Measurements from ENCODE around the gene PCP4.

Gene PCP4

DNA sequence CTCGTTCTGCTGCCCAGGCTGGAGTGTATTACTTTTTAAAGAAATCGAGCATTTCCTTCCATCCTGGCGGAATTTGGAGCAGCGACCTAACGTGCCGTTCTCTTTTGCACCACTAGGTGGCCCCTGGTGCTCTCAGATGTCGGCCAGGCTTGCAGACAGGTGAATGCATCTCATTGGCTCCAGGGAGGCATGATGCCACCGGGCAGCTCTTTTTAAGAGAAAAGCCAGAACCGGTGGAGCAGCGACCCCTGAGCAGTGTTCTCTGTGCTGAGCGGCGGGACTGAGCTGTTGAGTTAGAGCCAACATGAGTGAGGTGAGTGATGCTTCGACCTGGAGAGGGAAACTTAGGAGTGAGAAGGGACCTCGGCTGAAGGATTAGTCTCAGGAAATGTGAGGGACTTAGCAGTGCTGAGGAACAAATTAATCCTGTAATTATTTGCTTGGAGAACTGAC lies at the start of gene PCP4:
Gene PCP4 (plus strand): TSS at position 241 of the 453 bp plus-strand sequence. CDS start 64 bp downstream, at position 305.
- peak; percentile 40 for DNase-seq

DNA sequence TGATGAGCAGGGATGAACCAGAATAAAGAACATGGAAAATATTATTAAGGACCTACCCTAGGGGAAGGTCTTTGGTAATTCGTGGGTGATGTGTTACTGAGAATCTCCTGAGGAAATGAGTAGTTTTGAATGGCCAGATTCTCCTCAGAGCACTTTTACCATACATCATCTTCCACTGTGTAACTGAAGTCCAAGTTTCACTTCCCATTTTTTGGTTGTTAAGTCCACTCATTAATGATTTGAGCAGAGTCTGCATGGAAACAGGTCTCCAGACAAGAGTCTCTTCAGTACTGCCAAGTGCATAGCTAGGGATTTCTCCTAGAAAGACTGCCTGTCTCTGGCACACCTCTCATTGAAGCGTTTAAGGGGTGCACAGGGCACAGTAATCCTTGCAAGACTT lies 48.7 kb upstream of the PCP4 start:
- DNase-seq, result no peak

DNA sequence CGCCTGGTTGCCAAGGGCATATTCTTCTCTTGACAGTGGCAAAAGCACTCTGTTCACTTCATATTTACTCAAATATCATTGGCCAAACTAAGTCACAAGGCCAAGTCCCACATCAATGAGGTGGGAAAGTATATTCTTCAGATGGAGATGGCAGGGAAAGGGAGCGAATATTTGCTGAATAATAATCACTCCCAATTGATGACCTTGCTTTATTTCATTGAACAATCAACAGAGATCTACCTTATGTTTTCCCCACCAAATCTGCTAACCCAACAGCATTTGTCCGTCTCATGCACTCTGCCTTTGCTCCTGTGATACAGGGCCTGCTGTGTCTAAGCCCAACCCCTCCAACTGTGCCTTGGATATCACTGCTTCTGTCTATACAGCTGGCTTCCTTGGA lies 45.2 kb upstream of the PCP4 start:
- DNase-seq, result no peak

DNA sequence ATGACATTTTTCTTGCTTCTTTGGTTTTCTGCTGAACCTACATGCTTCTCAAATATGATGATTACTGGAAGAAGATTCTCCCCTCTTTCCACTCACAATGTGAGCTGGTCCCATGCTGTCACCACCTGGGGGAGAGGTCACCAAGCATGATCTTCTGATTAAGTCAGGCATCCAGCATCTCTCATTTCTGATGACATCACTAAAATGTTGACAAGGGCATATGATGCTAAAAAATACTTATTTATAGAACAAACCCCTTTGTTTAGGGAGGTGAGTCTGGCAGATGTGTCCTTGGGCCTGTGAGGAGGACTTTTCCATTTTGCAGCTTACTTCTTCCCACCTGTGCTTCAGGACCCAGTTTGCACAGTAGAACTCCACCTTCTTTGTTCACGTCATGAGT lies 42.0 kb upstream of the PCP4 start:
- no peak for DNase-seq

DNA sequence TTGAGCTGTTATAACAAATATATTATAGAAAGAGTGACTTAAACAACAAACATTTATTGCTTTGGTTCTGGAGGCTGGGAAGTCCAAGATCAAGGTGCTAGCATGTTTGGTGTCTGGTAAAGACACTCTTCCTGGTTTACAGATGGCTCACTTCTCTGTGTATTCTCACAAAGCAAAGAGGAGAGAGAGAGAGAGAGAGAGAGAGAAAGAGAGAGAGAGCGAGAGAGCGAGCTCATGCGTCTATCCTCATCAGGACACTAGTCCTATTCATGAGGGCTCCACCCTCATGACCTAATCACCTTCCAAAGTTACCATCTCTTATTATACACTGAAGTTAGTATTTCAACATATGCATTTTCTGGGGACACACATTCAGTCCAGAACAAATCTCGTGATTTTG lies 32.7 kb upstream of the PCP4 start:
- no peak for DNase-seq

DNA sequence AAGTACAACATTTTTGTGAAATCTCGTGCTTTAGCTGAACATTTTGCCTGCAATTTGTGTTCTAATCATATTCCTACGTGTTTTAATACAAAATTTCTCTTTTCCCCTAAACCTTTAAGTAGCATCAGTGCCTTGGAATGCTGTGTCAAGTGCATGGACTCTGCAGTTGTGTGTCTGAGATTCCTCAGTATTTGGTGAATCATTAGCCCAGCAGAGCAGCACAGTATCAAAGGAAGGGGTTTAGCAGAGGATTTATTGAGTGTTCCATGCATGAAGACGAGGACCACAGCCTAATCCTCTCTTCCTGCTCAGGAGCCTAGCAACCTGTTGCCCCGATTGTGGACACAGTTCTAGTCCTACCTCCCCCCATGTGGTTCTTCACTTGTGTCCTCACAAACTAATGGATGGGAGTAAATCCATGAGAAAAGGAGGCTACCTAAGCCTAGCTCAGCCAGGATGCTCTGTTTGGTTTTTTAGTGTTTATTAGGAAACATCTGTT lies 29.3 kb upstream of the PCP4 start:
- DNase-seq, result no peak

DNA sequence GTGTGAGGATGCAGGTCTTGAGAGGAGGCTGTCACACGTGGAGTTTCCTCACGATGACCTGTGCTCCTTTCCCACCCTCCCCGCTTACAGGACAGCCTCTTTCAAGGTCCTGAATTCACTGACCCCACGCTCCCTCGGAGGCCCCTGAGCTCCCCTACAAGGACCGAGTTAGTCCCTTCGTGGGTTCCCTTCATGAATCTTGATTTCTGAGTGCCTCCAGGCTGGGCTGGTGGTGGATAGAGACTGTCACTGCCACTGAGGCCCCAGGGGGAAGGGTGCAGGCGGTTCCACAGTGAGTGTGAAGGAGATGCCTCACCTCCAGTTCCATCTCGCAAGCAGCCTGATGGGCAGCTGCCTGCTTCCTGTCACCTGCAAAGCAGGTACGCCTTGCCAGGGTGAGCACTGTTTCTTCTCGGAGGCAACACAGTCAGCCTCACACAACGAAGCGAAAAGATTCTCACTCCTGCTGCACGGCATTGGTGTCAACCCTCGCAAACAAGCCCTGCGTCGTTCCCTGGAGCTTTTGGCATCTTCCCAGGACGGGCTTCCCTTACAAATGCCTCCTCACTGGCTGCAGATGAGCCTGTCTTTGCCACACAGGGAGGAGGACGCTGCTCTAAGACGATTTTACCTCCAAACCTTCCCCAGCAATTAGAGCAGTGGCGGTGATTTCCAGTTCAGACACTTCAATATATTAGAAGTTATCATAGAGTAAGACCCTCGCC lies 26.7 kb upstream of the PCP4 start:
- no peak for DNase-seq

DNA sequence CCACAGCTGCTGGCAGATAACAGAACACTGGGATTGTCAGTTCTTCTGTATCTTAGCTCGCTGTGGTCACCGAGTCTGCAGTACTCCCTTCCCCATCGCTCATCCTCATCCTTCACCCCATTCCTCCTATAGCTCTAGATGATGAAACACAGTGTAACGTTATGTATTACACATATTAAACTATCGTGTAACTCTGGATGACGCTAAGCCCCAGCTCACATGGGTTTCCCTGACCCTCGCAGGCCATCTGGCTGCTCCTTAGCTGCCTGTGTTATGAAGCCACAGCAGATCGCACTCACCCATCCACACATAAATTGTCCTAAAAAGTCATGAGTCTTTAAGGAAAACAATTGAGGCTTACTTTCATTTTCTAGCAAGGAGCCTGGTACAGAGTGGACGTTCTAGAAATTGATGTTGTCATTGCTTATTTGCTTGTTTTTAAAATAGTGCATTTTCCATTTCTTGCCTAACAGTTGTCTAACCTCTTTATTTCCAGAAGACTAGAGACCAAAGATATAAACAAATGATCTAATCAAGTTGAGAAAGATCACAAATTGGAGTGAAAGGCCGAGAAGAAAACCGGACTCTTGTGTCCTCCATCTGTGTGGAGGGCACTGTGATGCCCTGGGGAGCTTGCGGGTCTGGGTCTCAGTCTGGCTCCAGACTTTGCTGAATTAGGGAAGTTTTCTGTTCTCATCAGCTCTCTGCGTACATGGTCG lies 24.3 kb upstream of the PCP4 start:
- DNase-seq, result no peak

DNA sequence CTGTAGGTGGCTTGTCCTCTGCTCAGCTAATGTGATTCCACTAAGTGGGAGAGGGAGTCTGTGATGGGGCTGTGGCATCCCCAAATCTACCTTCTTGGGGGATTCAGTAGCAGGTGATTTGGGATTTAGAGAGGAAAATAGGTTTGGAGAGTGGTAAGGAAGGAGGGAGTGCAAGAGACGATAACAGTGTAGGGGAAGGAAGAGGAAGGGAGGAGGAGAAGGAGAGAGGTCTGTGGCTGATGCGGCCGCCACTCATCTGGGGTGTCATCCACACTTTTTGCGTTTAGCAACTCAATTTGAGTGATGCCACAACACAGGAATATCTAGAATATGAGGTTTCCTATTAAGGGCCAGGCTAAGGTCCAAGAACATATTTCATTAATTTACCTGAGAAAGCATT lies 23.8 kb upstream of the PCP4 start:
- no peak for DNase-seq

DNA sequence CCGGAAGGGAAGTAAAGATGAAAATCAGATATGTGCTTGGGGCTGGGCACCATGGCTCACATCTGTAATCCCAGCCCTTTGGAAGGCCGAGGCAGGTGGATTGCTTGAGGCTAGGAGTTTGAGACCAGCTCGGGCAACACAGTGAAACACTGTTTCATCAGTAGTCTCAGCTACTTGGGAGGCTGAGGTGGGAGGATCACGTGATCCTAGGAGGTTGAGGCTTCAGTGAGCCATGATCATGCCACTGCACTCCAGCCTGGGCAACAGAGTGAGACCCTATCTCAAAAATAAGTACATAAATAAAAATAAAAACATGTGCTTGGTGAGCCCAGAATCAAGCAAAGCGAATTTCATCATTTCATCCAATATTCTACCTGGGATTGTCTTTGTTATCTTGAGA lies 23.3 kb upstream of the PCP4 start:
- DNase-seq, result no peak

DNA sequence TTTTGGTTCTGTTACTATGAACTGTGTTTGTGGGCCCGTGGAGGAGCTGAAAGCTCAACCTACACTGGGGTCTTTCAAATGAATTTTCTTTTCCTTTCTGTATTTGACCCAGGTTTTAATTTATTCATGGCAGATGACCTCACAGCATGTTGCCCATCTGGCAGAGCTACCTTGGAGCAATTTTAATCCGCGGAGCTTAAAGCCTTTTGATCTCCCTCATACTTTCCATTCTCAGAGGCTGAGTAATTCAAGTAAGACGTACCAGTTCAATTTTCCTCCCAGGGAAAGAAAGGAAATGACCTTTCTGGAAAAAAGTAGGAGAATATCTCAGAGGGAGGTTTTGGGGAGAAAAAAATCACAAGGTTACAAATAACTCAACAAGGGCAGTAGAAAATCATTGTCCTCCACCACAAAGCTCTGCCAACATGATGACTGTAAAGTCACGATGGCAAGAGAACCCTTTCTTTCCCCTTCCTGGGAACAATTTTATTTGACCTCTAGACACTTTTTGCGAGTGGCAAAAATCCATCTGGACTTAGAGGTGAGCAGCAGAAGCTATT lies 21.6 kb upstream of the PCP4 start:
- no peak for DNase-seq

DNA sequence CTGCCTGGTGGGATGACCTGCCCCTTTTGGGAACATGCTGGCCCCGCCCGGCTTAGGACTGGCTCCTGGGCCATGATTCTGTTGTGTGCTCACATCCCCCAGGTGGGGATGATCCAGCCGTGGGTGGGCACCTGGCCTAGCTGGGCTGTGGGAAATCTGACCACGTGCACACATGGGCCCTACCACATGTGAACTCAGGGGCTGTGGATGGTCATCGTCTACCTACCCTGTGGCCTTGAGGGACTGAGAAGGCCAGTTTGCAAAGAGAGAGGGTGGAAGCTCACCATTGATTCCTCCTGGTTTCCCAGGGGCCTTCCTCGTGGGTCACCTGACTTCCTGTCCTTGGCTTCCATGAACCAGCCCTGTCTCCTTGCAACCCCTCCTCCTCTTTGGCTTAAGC lies 19.4 kb upstream of the PCP4 start:
- DNase-seq, result no peak

DNA sequence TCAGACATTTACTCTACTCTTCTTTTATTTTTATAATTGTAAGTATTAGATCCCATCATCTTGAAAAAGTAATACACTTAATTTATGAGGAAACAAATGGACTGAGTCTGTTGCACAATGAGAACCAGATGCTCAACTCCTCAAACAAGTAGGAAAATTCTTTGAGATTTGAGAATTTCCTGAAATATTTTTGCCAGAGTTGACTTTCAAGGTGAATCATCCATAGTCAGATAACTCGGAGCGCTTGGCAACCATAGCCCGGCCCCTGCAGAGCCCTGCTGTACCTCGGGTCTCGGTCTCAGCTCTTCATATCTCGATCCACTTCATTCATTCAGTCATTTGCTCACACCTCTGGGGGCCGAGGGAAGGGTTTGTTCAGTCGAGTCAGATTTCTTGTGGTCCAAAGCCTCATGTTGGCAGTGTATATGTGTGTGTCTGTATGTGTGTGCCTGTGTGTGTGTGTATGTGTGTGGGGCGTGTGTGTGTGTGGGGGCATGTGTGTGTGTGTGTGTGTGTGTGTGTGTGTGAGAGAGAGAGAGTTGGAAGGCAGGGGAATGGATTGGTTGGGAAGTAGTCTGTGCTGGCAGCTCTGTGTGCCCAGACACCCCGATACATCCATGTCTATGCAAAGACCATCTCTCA lies 18.1 kb upstream of the PCP4 start:
- DNase-seq, result no peak

DNA sequence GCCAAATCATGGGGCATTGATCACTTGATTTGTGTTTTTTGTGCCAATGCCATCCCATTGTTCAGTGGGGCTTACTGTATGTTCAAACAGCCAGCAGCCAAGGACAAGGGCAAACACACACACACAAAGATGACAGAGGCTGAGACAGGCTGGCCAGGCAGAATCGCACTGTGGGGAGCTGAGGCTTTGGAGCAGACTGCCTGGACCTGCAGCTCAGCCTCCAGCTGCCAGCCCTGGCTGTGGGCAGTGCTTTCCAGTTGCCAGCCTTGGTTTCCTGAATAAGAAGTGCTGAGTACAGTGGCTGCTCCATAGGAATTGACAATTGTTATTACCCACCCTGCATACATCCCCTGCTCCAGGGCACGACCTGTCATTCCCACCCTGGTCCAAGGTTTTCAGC lies 16.9 kb upstream of the PCP4 start:
- DNase-seq, result no peak

DNA sequence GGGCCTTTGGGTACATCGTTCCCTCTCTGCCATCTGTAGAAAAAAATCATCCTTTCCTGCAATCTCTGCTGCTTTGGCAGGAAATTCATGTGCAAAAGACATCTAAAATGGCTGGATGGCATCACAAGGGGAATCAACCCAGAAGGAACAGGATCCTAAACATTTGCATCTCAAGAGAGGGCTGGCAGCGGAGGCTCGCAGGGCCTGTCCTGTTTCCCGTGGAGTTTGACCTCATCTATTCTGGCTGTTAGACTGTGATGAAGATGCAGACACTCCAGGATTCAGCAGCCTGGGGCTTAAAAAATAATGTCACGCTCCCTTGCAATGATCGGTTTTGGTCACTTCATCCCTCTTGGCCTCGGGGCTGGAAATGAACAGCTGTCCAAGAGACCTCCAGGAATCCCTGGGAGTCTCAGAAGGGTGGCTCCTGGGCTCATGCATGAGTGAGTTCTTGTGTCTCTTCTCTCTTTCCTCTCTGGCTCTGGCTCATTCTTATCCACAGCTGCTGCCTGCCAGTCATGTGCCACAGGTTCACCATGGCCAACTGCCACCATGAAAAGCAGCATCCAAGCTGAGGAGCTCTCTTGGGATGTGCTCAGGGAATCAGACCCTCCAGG lies 16.1 kb upstream of the PCP4 start:
- DNase-seq, result no peak

DNA sequence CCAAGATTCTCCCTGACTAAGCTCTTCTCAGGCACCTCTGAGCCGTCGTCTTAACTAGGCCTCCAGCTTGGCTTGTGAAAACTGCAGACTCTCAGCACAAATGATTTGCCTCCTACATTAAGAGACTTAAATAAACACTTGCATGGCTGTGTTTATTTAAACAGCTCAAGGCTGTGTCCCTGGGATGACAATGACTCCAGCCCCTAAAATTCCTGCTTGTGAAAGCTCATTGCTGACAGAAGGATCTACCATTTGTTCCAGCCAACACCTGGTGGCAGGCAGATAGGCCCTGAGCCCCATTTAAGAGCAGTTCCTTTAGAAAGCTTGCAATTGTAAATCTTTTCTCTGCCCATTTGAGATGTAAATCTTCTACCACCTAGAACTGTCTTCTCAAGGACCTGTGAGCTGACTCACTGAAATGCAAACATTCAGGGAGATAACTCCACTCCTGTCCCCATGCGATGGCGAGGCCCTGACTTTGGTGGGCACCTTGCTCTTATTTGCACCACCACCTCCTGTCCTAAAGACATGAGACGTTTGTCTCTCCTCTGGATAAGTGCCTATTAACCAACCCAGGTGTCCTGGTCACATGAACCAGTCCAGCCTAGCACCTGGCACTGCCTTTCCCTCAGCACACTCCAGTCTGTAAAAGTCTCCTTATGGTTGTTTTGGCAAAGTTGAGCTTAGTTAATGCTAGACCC lies 15.1 kb upstream of the PCP4 start:
- no peak for DNase-seq

DNA sequence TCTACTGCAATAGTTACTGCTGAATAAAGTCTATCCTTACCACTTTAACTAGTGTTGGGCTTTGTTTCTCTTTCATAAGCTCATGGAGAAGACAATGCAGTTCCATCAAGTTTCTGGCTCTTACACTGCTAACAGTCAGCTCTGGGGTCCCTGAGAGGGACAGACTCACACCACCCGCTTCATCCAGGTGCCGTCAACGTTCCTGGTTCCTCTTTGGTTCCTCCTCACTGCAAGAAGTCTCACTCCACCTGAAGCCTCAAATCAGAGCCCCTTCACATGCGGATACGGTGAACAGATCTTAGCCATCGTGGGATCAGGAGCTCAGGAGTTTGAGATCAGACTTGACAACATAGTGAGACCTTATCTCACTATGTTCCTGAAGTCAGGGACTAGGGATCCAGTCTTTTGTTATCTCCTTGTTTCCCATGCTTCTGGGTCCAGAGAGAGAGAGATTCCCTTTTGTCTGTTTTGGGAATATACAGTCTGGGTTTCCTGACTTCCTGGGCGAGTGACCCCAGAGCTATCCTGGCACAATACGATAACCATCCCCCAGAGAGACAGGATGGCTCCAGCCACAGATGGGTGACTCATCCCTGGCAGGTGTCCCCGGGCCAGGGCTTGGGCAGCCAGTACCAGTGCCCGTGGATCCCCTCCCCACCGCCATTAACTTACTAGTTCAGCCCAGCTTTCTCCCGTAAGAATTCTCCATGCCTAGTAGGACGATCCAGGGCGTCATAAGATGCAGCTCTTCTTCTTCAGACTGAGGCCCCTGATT lies 14.3 kb upstream of the PCP4 start:
- DNase-seq, result no peak

DNA sequence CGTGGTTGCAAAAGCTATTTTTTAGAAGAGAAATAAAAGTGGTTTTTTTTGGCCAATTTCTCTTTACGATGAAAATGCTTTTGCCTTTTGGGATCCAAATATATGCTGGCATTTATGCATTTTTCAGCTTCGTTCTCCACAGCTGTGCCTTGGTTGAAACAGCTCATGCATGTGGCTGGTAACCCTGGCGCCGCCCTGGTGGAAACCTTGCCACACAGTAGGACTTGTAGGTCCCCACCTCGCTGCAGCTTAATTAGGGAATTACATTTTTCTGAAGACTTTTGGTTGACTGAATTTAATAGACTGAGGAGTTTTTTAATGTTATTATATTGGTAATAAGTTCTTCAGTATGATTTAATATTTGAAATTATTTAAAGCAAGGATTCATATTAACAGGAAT lies 12.7 kb upstream of the PCP4 start:
- DNase-seq, result no peak

DNA sequence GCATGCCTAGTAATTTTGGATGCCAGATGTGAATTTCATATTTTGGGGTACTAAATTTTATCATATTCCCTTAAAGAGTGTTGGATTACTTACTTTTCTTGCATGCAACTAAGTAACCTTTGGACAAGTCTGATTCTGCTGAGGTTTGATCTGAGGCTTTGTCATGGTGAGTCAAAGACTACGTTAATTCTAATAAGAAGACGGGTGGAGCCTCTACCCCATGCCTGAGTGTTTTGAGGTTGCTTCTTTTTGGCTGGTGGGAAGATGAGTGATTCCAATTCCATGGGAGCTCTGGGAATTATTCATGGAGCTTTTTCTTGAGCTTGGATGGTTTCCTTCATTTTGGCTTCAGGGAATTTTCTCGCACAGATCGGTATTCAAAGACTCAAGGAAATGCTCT lies 11.6 kb upstream of the PCP4 start:
- DNase-seq, result no peak

DNA sequence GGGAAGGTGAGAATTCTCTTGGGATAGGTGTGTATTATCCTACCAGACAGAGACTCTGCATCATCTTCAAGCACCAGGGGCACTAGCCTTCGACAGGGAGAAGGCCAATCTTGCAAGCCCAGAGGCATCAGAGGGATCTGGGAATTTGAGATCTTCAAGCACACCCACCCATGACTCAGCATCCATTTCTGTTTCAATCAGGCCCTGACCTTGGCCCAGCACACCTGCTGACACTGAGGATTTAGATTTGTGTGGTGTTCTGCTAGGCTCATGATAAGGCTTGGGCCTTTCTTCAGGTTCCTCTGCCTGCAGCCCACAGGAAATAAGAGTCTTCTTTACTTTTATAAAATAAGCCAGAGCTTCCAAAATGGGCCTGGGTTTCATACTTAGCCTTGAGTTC lies 6.6 kb upstream of the PCP4 start:
- no peak for DNase-seq

DNA sequence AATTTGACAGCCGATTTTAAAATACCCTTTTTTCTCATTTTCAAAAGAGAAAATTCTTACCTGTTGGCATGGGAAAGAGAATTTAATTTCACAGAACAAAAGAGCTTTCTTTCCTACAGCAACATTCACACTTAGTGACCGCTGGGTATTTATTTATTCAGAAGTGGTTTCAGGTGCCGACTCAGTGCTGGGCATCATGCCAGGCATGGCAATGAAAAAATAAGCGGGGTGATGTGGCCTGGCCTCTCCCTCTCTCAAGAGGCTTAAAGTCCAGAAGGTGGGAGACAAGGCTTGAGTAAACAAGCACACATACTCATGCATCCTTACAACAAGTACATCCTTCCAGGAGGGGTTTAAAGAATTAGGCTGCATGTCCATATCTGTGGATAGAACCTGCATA lies 4.1 kb upstream of the PCP4 start:
- DNase-seq, result no peak

DNA sequence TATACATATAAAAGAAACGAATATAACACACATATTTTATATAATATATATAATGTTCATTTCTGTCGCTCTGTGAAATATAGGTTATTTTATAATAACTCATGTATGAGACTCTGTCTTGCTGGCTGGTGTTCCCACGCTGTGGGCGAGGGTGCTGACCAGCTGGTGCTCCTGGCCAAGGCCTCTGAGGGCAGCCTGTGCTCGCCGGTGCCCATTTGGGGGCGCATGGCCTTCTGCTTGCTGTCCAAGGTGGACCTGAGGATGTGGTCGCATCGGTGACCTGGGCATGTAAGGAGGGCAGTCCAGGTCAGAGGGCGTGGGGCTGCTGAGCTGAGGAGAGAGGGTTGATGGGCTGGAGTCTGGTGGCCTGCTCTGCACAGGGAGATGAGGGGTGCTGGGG lies 1.1 kb upstream of the PCP4 start:
- no peak for DNase-seq
